Fibroblast of pulmonary artery (primary cell): ENCODE measurements around the gene ANO4.
A peak's percentile ranks its signal among the peaks of the same experiment; 100 is the strongest.

Experiments used
- DNase-seq: peaks from one replicate; pipeline ENCODE4 v3.0.0-alpha.2; 2010; ENCODE audit warnings: low read depth
- H3K4me3 ChIP-seq: replicated peaks from 2 replicates; pipeline ENCODE4 v1.5.1; 2011; ENCODE audit warnings: low read depth, mild to moderate bottlenecking, control low read depth, low read length, moderate library complexity
- TF ChIP-seq, protein P1 (sequence below): IDR thresholded peaks from 2 replicates; pipeline ENCODE4 v1.5.1; 2011; ENCODE audit warnings: mild to moderate bottlenecking, control low read depth, low read length, inconsistent platforms; ENCODE audit errors: missing control alignments

ANO4 gene

GRCh38 chr12:100954118-100954517 is 159.5 kb downstream of the ANO4 start:
- DNase-seq = no peak
- no peak overlapping the region for H3K4me3 ChIP-seq
- TF ChIP-seq, protein P1, sequence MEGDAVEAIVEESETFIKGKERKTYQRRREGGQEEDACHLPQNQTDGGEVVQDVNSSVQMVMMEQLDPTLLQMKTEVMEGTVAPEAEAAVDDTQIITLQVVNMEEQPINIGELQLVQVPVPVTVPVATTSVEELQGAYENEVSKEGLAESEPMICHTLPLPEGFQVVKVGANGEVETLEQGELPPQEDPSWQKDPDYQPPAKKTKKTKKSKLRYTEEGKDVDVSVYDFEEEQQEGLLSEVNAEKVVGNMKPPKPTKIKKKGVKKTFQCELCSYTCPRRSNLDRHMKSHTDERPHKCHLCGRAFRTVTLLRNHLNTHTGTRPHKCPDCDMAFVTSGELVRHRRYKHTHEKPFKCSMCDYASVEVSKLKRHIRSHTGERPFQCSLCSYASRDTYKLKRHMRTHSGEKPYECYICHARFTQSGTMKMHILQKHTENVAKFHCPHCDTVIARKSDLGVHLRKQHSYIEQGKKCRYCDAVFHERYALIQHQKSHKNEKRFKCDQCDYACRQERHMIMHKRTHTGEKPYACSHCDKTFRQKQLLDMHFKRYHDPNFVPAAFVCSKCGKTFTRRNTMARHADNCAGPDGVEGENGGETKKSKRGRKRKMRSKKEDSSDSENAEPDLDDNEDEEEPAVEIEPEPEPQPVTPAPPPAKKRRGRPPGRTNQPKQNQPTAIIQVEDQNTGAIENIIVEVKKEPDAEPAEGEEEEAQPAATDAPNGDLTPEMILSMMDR = no peak

DNA sequence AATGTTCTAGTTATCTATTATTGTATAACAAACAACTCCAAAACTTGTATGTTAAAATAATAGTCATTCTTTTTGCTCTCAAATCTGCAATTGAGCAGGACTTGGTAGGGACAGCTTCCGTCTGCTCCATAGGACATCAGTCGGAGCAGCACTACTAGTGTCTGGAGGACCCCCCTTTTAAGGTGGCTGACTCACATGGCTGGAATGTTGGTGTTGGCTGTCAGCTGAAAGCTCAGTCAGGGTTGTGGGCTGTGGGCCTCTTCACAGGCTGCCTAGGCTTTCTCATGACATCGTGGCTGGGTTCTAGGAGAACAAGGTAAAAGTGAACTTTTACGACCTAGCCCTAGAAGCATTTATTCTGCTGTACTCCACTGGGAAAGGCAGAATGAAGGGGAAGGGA is 160.6 kb downstream of the ANO4 start:
- no peak overlapping the region for H3K4me3 ChIP-seq
- TF ChIP-seq, protein P1 = no peak
- DNase-seq = peak; percentile 72

GRCh38 chr12:100956311-100956852 is 161.8 kb downstream of the ANO4 start:
- no peak for DNase-seq
- TF ChIP-seq, protein P1 = no peak
- no peak overlapping the region for H3K4me3 ChIP-seq

DNA sequence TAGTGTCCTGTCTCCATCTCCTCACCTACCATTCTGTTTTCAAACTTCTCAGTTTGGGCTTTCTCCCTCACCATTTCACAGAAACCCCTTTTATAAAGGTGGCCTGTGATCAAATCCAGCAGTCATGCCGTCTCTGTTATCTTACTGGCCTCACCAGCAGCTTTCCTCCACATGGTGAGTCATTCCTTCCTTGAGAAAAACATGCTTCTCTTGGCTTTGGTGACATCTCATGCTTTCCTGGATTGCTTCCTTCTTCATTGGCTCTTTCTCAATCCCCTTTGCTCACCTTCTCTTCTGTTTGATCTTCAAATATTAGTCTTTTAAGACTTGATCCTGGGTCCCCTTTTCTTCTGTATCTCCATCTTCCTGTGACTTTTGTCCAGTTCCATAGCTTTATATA is 164.9 kb downstream of the ANO4 start:
- TF ChIP-seq, protein P1 = no peak
- peak; percentile 82 for DNase-seq
- no peak overlapping the region for H3K4me3 ChIP-seq

DNA sequence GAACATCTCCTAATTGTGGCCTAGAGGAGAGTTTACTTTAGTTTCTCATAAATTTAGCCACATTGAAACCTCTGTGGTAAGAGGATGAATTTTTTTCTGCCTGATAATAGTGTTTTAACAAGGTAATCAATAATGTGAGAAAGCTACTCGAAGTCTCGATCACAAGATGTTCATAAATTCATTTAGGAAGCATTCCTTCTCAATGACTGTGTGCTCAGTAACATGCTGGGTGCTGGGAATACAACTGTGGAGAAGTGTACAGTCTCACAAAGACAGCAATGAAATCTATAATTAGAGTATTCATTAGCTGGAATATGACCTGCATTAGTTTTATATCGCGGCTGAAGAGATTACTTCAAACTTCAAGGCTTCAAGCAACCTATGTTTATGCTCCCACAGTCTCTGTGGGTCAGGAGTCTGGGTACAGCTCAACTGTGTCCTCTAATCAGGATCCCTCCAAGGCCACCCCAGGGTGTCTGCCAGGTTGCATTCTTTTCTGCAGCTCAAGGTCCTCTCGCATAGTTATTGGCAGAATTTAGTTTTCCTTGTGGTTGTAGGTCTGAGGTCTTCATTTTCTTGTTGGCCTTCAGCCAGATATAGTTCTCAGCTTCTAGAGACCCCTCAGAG is 167.6 kb downstream of the ANO4 start:
- H3K4me3 ChIP-seq = no peak overlapping the region
- no peak for DNase-seq
- TF ChIP-seq, protein P1 = no peak

- no peak overlapping the region for H3K4me3 ChIP-seq
- TF ChIP-seq, protein P1 = no peak
These were observed 168.8 kb downstream of the ANO4 start for GRCh38 chr12:100963381-100963780.

DNA sequence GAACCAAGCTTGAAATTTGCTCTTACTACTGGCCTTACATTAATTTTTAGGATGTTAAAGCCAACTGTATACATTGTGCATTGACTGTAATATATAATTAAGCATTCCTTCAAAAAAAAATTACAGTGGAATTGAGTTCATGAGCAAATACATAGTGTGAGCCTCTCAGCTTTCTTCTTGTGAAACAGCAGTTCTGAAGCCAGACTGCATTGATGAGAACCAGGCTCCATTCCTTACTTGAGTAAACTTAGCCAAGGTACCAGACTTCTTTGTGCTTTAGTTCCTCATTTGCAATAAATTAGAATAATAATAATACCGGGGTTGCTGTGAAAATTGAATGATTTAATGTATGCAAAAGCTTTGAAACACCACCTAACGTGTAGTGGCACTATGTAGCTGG is 169.5 kb downstream of the ANO4 start:
- no peak for DNase-seq
- no peak overlapping the region for H3K4me3 ChIP-seq
- TF ChIP-seq, protein P1 = no peak

More at GRCh38 chr12:100963381-100963780, 168.8 kb downstream of the ANO4 start:
- no peak for DNase-seq
